Kidney (tissue), 14 donors: Measurements from ENCODE around the gene DUOXA1. TPM values are rescaled to one million over a fixed set of nuclear protein-coding genes. Genes with fewer than 3 reads are reported as not detected.

Experiments used
- DNase-seq, 5 donors: peaks; one replicate each; pipeline ENCODE4 v3.0.0-alpha.2; 2013 to 2020
- FAIRE-seq: peaks from 2 replicates; lab custom pipeline; 2012; peaks lifted over from hg19 to GRCh38; lab: Jason Lieb, UNC
- H3K27ac ChIP-seq, 2 donors: one replicate each; pipeline ENCODE4 v1.7.0; 2013; ENCODE audit warnings: low read depth in 2 of 2, low read length in 2 of 2, inconsistent platforms in 1 of 2
- H3K27me3 ChIP-seq: one replicate; pipeline ENCODE4 v1.7.1; 2013; ENCODE audit warnings: low read length, inconsistent platforms; ENCODE audit not compliant: control insufficient read depth, insufficient read depth
- H3K36me3 ChIP-seq, 3 donors: one replicate each; pipeline versions ENCODE4 v1.7.0 to v1.7.1; 2013; ENCODE audit warnings: low read length in 3 of 3, control low read depth in 1 of 3, inconsistent platforms in 1 of 3; ENCODE audit not compliant: insufficient read depth in 3 of 3, control insufficient read depth in 2 of 3
- H3K4me1 ChIP-seq, 3 donors: one replicate each; pipeline versions ENCODE4 v1.7.0 to v1.7.1; 2013; ENCODE audit warnings: low read length in 3 of 3, inconsistent platforms in 1 of 3, low read depth in 1 of 3; ENCODE audit not compliant: control insufficient read depth in 2 of 3, insufficient read depth in 2 of 3
- H3K4me3 ChIP-seq, 3 donors: one replicate each; pipeline versions ENCODE4 v1.7.0 to v1.8.1; 2013; ENCODE audit warnings: low read length in 3 of 3, control low read depth in 1 of 3, inconsistent platforms in 1 of 3
- H3K9ac ChIP-seq, 3 donors: one replicate each; pipeline versions ENCODE4 v1.7.0 to v1.7.1; 2013; ENCODE audit warnings: low read length in 3 of 3, control low read depth in 1 of 3, inconsistent platforms in 1 of 3
- H3K9me3 ChIP-seq, 3 donors: one replicate each; pipeline versions ENCODE4 v1.7.0 to v1.7.1; 2013; ENCODE audit warnings: low read length in 3 of 3, control low read depth in 1 of 3, inconsistent platforms in 1 of 3; ENCODE audit not compliant: control insufficient read depth in 2 of 3, insufficient read depth in 1 of 3
- intact Hi-C: fragments of 100-400 bp; cut with DNase I; formaldehyde crosslinking; loops from one replicate; pipeline ENCODE4 v1.11.1; 2022
- polyA plus RNA-seq: library from polyadenylated mRNA; stranded (reverse); fragments of 350-450 nt; fragmentation: Illumina TruSeq; extraction: RNeasy Lipid Tissue Mini Kit (QIAGEN cat#74804); gene quantifications from one replicate; pipeline ENCODE4 v1.2.3, GENCODE V29; 2014; ENCODE audit warnings: low read depth, low replicate concordance; ENCODE audit not compliant: insufficient read depth
- total RNA-seq: library from RNA; stranded (reverse); fragmentation: NEBNext Ultra II Directional; extraction: Animal tissue kit (Norgen Biotek cat#: 25700); gene quantifications from one replicate; pipeline ENCODE4 v1.2.1, GENCODE V29; 2021
- TF ChIP-seq, protein P1 (sequence below): IDR thresholded peaks from 3 replicates; pipeline ENCODE4 v1.5.1; 2012; ENCODE audit warnings: mild to moderate bottlenecking, moderate library complexity, borderline replicate concordance; ENCODE audit not compliant: insufficient read depth; ENCODE audit errors: extremely low read depth
- donor health status: control.
- donor health status: control.
- donor health status: control.
- donor health status: control.
- donor health status: control.
- donor health status: DM: yes; HTN: yes; CAD: no.
- donor health status: Normal renal cell carcinoma (clear cell type).

The DUOXA1 gene
- total and polyA plus RNA-seq, 2 donors from 2014 or later: 0.52 to 1.4 TPM

DNA sequence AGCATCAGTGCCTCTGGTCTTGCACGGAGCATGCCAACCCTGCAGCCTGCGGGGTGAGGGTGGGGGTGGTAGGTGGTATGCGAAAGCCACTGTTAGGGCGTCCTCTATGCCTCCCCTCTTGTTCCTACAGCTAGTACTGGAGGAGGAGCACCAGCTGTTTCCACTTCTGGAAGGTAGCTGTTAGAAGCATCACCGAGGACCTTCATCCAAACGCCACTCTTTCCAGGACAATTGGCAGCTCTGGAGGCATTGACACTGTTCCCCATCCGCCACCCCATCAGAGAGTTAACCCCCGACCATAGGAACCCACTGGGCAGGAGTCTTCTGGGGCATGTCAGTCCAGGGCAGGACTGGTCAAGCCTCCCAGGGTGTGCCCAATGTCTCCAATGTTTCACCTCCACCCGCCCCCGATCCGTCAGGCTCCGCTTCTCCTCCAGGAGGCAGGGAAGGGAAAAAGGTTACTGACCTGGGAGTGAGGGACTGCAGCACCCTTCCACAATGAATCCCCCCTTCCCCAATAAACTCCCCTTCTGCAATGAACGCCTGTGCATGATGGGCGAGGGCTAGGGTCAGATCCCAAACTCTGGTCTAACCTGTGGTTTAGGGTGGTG, 16.2 kb downstream of the DUOXA1 start:
- Histone ChIP-seq H3K4me1 (peaks cover 0 to 37% (median 0%) of the 10 kb centered on the region in 3 donors), H3K27ac (no peak overlapping the region), H3K9me3 (no peaks in the 10 kb centered on the region), H3K36me3 (no peaks in the 10 kb centered on the region), H3K9ac (no peak overlapping the region), H3K27me3 (peaks cover 65% of the 10 kb centered on the region), H3K4me3 (no peak overlapping the region)
- FAIRE-seq (no peak), DNase-seq (peak in 1 of 5 donors; percentile 22)
- intact Hi-C loops: no loop called here
- TF ChIP-seq, protein P1, sequence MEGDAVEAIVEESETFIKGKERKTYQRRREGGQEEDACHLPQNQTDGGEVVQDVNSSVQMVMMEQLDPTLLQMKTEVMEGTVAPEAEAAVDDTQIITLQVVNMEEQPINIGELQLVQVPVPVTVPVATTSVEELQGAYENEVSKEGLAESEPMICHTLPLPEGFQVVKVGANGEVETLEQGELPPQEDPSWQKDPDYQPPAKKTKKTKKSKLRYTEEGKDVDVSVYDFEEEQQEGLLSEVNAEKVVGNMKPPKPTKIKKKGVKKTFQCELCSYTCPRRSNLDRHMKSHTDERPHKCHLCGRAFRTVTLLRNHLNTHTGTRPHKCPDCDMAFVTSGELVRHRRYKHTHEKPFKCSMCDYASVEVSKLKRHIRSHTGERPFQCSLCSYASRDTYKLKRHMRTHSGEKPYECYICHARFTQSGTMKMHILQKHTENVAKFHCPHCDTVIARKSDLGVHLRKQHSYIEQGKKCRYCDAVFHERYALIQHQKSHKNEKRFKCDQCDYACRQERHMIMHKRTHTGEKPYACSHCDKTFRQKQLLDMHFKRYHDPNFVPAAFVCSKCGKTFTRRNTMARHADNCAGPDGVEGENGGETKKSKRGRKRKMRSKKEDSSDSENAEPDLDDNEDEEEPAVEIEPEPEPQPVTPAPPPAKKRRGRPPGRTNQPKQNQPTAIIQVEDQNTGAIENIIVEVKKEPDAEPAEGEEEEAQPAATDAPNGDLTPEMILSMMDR: no peak

DNA sequence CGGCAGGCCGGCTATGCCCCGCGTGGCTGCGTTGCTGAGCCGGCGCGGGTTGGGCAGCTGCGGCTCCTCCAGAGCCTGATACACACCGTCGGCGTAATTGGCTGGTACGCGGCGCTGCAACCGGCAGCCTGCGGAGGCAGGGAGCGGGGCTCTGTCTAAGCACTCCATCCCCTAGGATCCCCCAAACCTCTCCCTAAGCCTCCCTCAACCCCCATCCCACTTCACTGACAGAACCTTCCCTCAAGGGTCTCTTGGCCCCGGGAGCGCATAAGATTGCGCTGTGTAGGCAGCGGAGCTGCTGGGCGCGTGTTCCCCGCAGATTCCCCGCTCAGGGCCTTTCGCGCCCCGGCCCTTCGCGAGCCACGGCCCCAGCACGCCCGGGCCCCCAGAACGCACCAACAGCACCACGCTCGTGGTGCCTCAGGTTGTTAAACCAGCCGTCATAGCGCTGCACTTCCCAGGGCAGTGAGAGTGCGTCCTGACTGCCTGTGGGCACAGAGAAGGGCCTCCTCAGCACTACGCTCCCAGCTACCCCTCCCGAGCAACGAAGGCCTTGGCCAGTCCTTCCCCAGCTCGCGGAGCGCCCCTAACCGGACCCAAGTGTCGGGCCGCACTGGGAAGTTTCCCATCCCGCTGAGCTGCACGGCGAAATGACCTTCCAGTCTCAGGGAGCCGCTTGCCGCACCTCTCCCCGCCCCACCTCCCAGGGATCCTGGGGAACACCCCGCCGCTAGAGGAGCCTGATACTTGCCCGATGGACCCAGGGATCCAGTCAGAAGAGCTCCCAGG, 16.9 kb downstream of the DUOXA1 start:
- Histone ChIP-seq H3K36me3 (no peaks in the 10 kb centered on the region), H3K9me3 (no peaks in the 10 kb centered on the region), H3K4me1 (peaks cover 0 to 34% (median 0%) of the 10 kb centered on the region in 3 donors), H3K4me3 (no peak overlapping the region), H3K27ac (no peak overlapping the region), H3K27me3 (peaks cover 65% of the 10 kb centered on the region), H3K9ac (no peak overlapping the region)
- intact Hi-C loops: no loop called here
- FAIRE-seq: no peak
- TF ChIP-seq, protein P1: no peak
- peak in 1 of 5 donors; percentile 75 for DNase-seq

DNA sequence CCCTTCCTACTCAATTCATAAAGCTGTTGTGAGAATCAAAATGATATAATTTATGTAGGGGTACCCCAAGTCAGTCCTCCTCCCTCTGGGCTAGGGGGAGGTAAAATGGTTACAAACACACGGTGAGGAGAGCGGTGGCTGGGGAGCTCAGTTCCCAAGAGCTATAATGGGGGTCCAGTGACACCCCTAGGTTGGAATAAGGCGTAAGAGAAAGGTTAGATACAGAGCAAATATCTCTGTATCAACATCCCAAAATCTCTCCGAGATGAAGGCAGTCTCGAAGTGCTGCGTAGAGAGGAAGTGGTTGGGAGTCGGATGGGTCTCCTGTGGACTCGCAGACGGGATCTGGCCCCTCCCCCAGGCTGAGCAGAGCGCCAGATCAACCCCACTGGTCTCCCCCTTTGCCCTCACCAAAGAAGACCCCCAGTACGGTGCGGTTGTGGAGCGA, 17.5 kb downstream of the DUOXA1 start:
- H3K36me3 ChIP-seq: no peaks in the 10 kb centered on the region
- H3K4me3 ChIP-seq: no peak overlapping the region
- H3K9ac ChIP-seq: no peak overlapping the region
- H3K27me3 ChIP-seq: peaks cover 59% of the 10 kb centered on the region
- no peak overlapping the region for H3K27ac ChIP-seq
- intact Hi-C loops: no loop called here
- TF ChIP-seq, protein P1: no peak
- DNase-seq (peak in 1 of 5 donors; percentile 28), FAIRE-seq (no peak)
- H3K4me1 ChIP-seq: peaks cover 0 to 30% (median 0%) of the 10 kb centered on the region in 3 donors
- no peaks in the 10 kb centered on the region for H3K9me3 ChIP-seq
